Bronchial epithelial cell (primary cell): Measurements from ENCODE around the gene KDSR. TPM values are rescaled to one million over a fixed set of nuclear protein-coding genes. Genes with fewer than 3 reads are reported as not detected.

Source experiments
- DNase-seq: peaks from one replicate; pipeline ENCODE4 v3.0.0-alpha.2; 2010; ENCODE audit warnings: low read depth
- FAIRE-seq: peaks from 2 replicates; lab custom pipeline; 2011; peaks lifted over from hg19 to GRCh38; lab: Jason Lieb, UNC
- H3K27me3 ChIP-seq: 2 replicates; pipeline ENCODE4 v1.5.1; 2011; ENCODE audit warnings: low read length; ENCODE audit not compliant: control insufficient read depth, insufficient read depth
- H3K36me3 ChIP-seq: 2 replicates; pipeline ENCODE4 v1.5.1; 2011; ENCODE audit warnings: low read length; ENCODE audit not compliant: control insufficient read depth, insufficient read depth
- H3K4me3 ChIP-seq: 2 replicates; pipeline ENCODE4 v1.5.1; 2011; ENCODE audit warnings: mild to moderate bottlenecking, low read depth, low read length, control low read depth
- CTCF ChIP-seq: IDR thresholded peaks from 2 replicates; pipeline ENCODE4 v1.5.1; 2011; ENCODE audit warnings: mild to moderate bottlenecking, moderate library complexity, low read length, control low read depth, inconsistent platforms; ENCODE audit not compliant: insufficient read depth, severe bottlenecking
- total RNA-seq: library from RNA; depleted of rRNA; stranded (reverse); fragments of >200 nt; gene quantifications from 2 replicates; pipeline ENCODE4 v1.2.1, GENCODE V29; 2014

Gene KDSR
- total RNA-seq, 1 donor from 2014 or later: 40.5 TPM

GRCh38 chr18:63377275-63377980, 10.4 kb upstream of the KDSR start:
- DNase-seq (no peak), FAIRE-seq (no peak)
- no peak overlapping the region for H3K4me3 ChIP-seq
- no peaks in the 10 kb centered on the region for H3K36me3 ChIP-seq
- no peak for TF ChIP-seq CTCF
- H3K27me3 ChIP-seq: no peaks in the 10 kb centered on the region

GRCh38 chr18:63376538-63376937, 9.5 kb upstream of the KDSR start:
- no peak for TF ChIP-seq CTCF
- no peak overlapping the region for H3K4me3 ChIP-seq
- H3K27me3 ChIP-seq: no peaks in the 10 kb centered on the region
- FAIRE-seq: no peak
- H3K36me3 ChIP-seq: no peaks in the 10 kb centered on the region
- peak; percentile 13 for DNase-seq

- FAIRE-seq (no peak), DNase-seq (no peak)
- no peak for TF ChIP-seq CTCF
- no peaks in the 10 kb centered on the region for H3K27me3 ChIP-seq
- no peaks in the 10 kb centered on the region for H3K36me3 ChIP-seq
- no peak overlapping the region for H3K4me3 ChIP-seq
These were observed 7.5 kb upstream of the KDSR start for GRCh38 chr18:63374540-63374939.

- DNase-seq: no peak
- no peaks in the 10 kb centered on the region for H3K27me3 ChIP-seq
- no peak overlapping the region for H3K4me3 ChIP-seq
- H3K36me3 ChIP-seq: no peaks in the 10 kb centered on the region
- FAIRE-seq: no peak
- TF ChIP-seq CTCF: no peak
These were observed 6.2 kb upstream of the KDSR start for GRCh38 chr18:63373161-63373560.

- no peak for DNase-seq
- Histone ChIP-seq H3K27me3 (no peaks in the 10 kb centered on the region), H3K36me3 (no peaks in the 10 kb centered on the region), H3K4me3 (no peak overlapping the region)
- no peak for TF ChIP-seq CTCF
- FAIRE-seq: no peak
These were observed 1.6 kb upstream of the KDSR start for GRCh38 chr18:63368611-63369010.
